CD4-positive, alpha-beta memory T cell (primary cell): ENCODE measurements around the gene CNOT6. TPM values are rescaled to one million over a fixed set of nuclear protein-coding genes. Genes with fewer than 3 reads are reported as not detected.

Source experiments
- CTCF ChIA-PET: fragments of 350-600 bp; sonication (Branson Sonifier 250); formaldehyde crosslinking; loops from one replicate; lab custom pipeline; 2021; ENCODE audit warnings: inconsistent platforms; ENCODE audit not compliant: partially characterized antibody; lab: Charles Lee
- POLR2A ChIA-PET: fragments of 350-600 bp; sonication (Branson Sonifier 250); formaldehyde crosslinking; loops from one replicate; lab custom pipeline; 2021; ENCODE audit not compliant: partially characterized antibody; lab: Charles Lee
- DNase-seq, 5 donors: peaks; one replicate each; pipeline versions ENCODE4 v3.0.0 to v3.0.0-alpha.2; 2020 to 2022; ENCODE audit warnings: mixed read lengths in 1 of 5
- H3K27ac ChIP-seq: one replicate; pipeline ENCODE4 v1.7.0; 2013; ENCODE audit warnings: low read depth, low read length
- H3K27me3 ChIP-seq: 2 replicates; pipeline ENCODE4 v1.7.0; 2013; ENCODE audit warnings: mild to moderate bottlenecking, low read length, moderate library complexity; ENCODE audit not compliant: insufficient read depth
- H3K36me3 ChIP-seq: 2 replicates; pipeline ENCODE4 v1.7.0; 2013; ENCODE audit warnings: mild to moderate bottlenecking, low read length, moderate library complexity; ENCODE audit not compliant: insufficient read depth
- H3K4me1 ChIP-seq: 2 replicates; pipeline ENCODE4 v1.7.0; 2013; ENCODE audit warnings: mild to moderate bottlenecking, low read length, moderate library complexity; ENCODE audit not compliant: insufficient read depth
- H3K4me3 ChIP-seq, 2 donors: one replicate each; pipeline ENCODE4 v1.7.0; 2013; ENCODE audit warnings: low read length in 2 of 2, mild to moderate bottlenecking in 1 of 2
- H3K9me3 ChIP-seq, 2 donors: one replicate each; pipeline ENCODE4 v1.7.0; 2013; ENCODE audit warnings: low read length in 2 of 2, control low read depth in 1 of 2; ENCODE audit not compliant: control insufficient read depth in 1 of 2
- H3K27ac Mint-ChIP-seq, 7 donors: one replicate each; pipeline ENCODE4 v1.8.0; 2020 to 2021; ENCODE audit warnings: mixed read lengths in 7 of 7, mild to moderate bottlenecking in 6 of 7, inconsistent platforms in 3 of 7, moderate library complexity in 3 of 7
- H3K27me3 Mint-ChIP-seq, 2 donors: one replicate each; pipeline ENCODE4 v1.8.0; 2020 to 2021; ENCODE audit warnings: mixed read lengths in 2 of 2
- H3K36me3 Mint-ChIP-seq, 2 donors: one replicate each; pipeline ENCODE4 v1.8.0; 2020 to 2021; ENCODE audit warnings: mixed read lengths in 2 of 2, inconsistent platforms in 1 of 2, mild to moderate bottlenecking in 1 of 2
- H3K4me1 Mint-ChIP-seq, 4 donors: one replicate each; pipeline ENCODE4 v1.8.0; 2020 to 2021; ENCODE audit warnings: mixed read lengths in 4 of 4, mild to moderate bottlenecking in 1 of 4
- H3K4me3 Mint-ChIP-seq, 8 donors: one replicate each; pipeline ENCODE4 v1.8.0; 2020 to 2021; ENCODE audit warnings: mixed read lengths in 8 of 8, mild to moderate bottlenecking in 7 of 8, moderate library complexity in 6 of 8, inconsistent platforms in 3 of 8
- H3K9me3 Mint-ChIP-seq, 8 donors: one replicate each; pipeline ENCODE4 v1.8.0; 2020 to 2021; ENCODE audit warnings: mixed read lengths in 8 of 8, mild to moderate bottlenecking in 5 of 8, inconsistent platforms in 3 of 8, moderate library complexity in 1 of 8
- intact Hi-C: fragments of 100-400 bp; cut with micrococcal nuclease; formaldehyde crosslinking; loops from one replicate; pipeline ENCODE4 v1.15.1; 2023
- polyA plus RNA-seq, 2 donors: library from polyadenylated mRNA; unstranded; fragments of 300-500 nt; fragmentation: Illumina TruSeq; gene quantifications; one replicate each; pipeline ENCODE4 v1.2.3, GENCODE V29; 2021
- total RNA-seq, 2 experiments: library from RNA; stranded (reverse); gene quantifications; one replicate each; pipeline ENCODE4 v1.2.3, GENCODE V29; 2021

CNOT6 gene
- total and polyA plus RNA-seq, 4 experiments from 2014 or later = 3.9 to 37.8 (median 19.6) TPM

GRCh38 chr5:180586204-180586603 is 92.0 kb downstream of the CNOT6 start:
- Mint-ChIP-seq H3K4me1 (peaks cover 0 to 7% (median 1%) of the 10 kb centered on the region in 4 donors), H3K36me3 (no peaks in the 10 kb centered on the region), H3K9me3 (peaks cover 0 to 6% (median 1%) of the 10 kb centered on the region in 8 donors), H3K4me3 (no peak overlapping the region), H3K27me3 (peaks cover 10 to 14% of the 10 kb centered on the region in 2 donors), H3K27ac (no peak overlapping the region)
- H3K4me3 ChIP-seq = no peak overlapping the region
- H3K36me3 ChIP-seq = no peaks in the 10 kb centered on the region
- no peak overlapping the region for H3K27ac ChIP-seq
- DNase-seq = no peak
- H3K9me3 ChIP-seq = no peaks in the 10 kb centered on the region
- POLR2A ChIA-PET = no interaction called here
- H3K4me1 ChIP-seq = no peaks in the 10 kb centered on the region
- intact Hi-C loops = no loop called here
- CTCF ChIA-PET = no interaction called here
- H3K27me3 ChIP-seq = no peaks in the 10 kb centered on the region

- ChIA-PET CTCF (no interaction called here), POLR2A (no interaction called here)
- Histone ChIP-seq H3K27me3 (no peaks in the 10 kb centered on the region), H3K9me3 (no peaks in the 10 kb centered on the region), H3K4me3 (no peak overlapping the region), H3K4me1 (no peaks in the 10 kb centered on the region), H3K36me3 (no peaks in the 10 kb centered on the region), H3K27ac (no peak overlapping the region)
- H3K4me3 Mint-ChIP-seq = no peak overlapping the region
- H3K27me3 Mint-ChIP-seq = peaks cover 10 to 14% of the 10 kb centered on the region in 2 donors
- H3K27ac Mint-ChIP-seq = no peak overlapping the region
- H3K9me3 Mint-ChIP-seq = peaks cover 0 to 6% (median 1%) of the 10 kb centered on the region in 8 donors
- H3K4me1 Mint-ChIP-seq = peaks cover 0 to 7% (median 1%) of the 10 kb centered on the region in 4 donors
- intact Hi-C loops = no loop called here
- H3K36me3 Mint-ChIP-seq = no peaks in the 10 kb centered on the region
- no peak for DNase-seq
Measured at GRCh38 chr5:180586870-180587269, 92.7 kb downstream of the CNOT6 start.

GRCh38 chr5:180589771-180590542 is 95.8 kb downstream of the CNOT6 start:
- no peaks in the 10 kb centered on the region for H3K36me3 ChIP-seq
- ChIA-PET CTCF (no interaction called here), POLR2A (no interaction called here)
- Mint-ChIP-seq H3K9me3 (peaks cover 0 to under 1% (median 0%) of the 10 kb centered on the region in 8 donors), H3K27ac (no peak overlapping the region), H3K27me3 (peaks cover 23 to 24% of the 10 kb centered on the region in 2 donors), H3K4me3 (peak overlapping the region in 6 of 8 donors; percentile 10 to 69 (median 52)), H3K4me1 (peaks cover 2 to 14% (median 6%) of the 10 kb centered on the region in 4 donors), H3K36me3 (no peaks in the 10 kb centered on the region)
- DNase-seq = no peak
- no peak overlapping the region for H3K27ac ChIP-seq
- H3K9me3 ChIP-seq = no peaks in the 10 kb centered on the region
- H3K4me3 ChIP-seq = no peak overlapping the region
- intact Hi-C loops = no loop called here
- peaks cover 6% of the 10 kb centered on the region for H3K27me3 ChIP-seq
- H3K4me1 ChIP-seq = no peaks in the 10 kb centered on the region

- CTCF ChIA-PET = no interaction called here
- Mint-ChIP-seq H3K27ac (no peak overlapping the region), H3K9me3 (no peaks in the 10 kb centered on the region), H3K36me3 (no peaks in the 10 kb centered on the region), H3K4me1 (peaks cover 2 to 14% (median 6%) of the 10 kb centered on the region in 4 donors), H3K27me3 (peaks cover 23 to 24% of the 10 kb centered on the region in 2 donors), H3K4me3 (peak overlapping the region in 1 of 8 donors; percentile 11)
- no peak overlapping the region for H3K4me3 ChIP-seq
- DNase-seq = no peak
- POLR2A ChIA-PET = no interaction called here
- H3K36me3 ChIP-seq = no peaks in the 10 kb centered on the region
- peaks cover 6% of the 10 kb centered on the region for H3K27me3 ChIP-seq
- intact Hi-C loops = no loop called here
- H3K4me1 ChIP-seq = no peaks in the 10 kb centered on the region
- H3K27ac ChIP-seq = no peak overlapping the region
- no peaks in the 10 kb centered on the region for H3K9me3 ChIP-seq
Measured at GRCh38 chr5:180590543-180591310, 96.5 kb downstream of the CNOT6 start.

- ChIA-PET CTCF (no interaction called here), POLR2A (no interaction called here)
- no peaks in the 10 kb centered on the region for H3K36me3 Mint-ChIP-seq
- Histone ChIP-seq H3K9me3 (no peaks in the 10 kb centered on the region), H3K4me1 (no peaks in the 10 kb centered on the region), H3K27ac (no peak within 1 kb of the TSS), H3K4me3 (no peak within 1 kb of the TSS), H3K27me3 (peaks cover 6% of the 10 kb centered on the region), H3K36me3 (no peaks in the 10 kb centered on the region)
- peak within 1 kb of the TSS in 6 of 8 donors; percentile 11 to 66 (median 30) for H3K4me3 Mint-ChIP-seq
- no peaks in the 10 kb centered on the region for H3K9me3 Mint-ChIP-seq
- H3K27me3 Mint-ChIP-seq = peaks cover 23 to 24% of the 10 kb centered on the region in 2 donors
- peaks cover 2 to 14% (median 6%) of the 10 kb centered on the region in 4 donors for H3K4me1 Mint-ChIP-seq
- intact Hi-C loops = no loop called here
- no peak within 1 kb of the TSS for H3K27ac Mint-ChIP-seq
- DNase-seq = no peak
Measured at GRCh38 chr5:180591311-180591887, 97.2 kb downstream of the CNOT6 start, which contains the start of gene SCGB3A1. Gene SCGB3A1 (minus strand): TSS chr5:180591499. CDS start chr5:180591462, 37 bp downstream.

- H3K27ac Mint-ChIP-seq = no peak overlapping the region
- CTCF ChIA-PET = no interaction called here
Measured at GRCh38 chr5:180592176-180592575, 98.0 kb downstream of the CNOT6 start.

More at GRCh38 chr5:180592176-180592575, 98.0 kb downstream of the CNOT6 start:
- no peaks in the 10 kb centered on the region for H3K9me3 ChIP-seq
- no peaks in the 10 kb centered on the region for H3K9me3 Mint-ChIP-seq
- no peaks in the 10 kb centered on the region for H3K36me3 ChIP-seq
- no peak for DNase-seq
- peak overlapping the region in 5 of 8 donors; percentile 17 to 66 (median 39) for H3K4me3 Mint-ChIP-seq
- POLR2A ChIA-PET = no interaction called here
- no peak overlapping the region for H3K27ac ChIP-seq
- H3K27me3 ChIP-seq = peaks cover 6% of the 10 kb centered on the region
- H3K27me3 Mint-ChIP-seq = peaks cover 20 to 24% of the 10 kb centered on the region in 2 donors
- no peaks in the 10 kb centered on the region for H3K36me3 Mint-ChIP-seq
- intact Hi-C loops = no loop called here
- H3K4me1 ChIP-seq = no peaks in the 10 kb centered on the region
- no peak overlapping the region for H3K4me3 ChIP-seq
- peaks cover 2 to 14% (median 6%) of the 10 kb centered on the region in 4 donors for H3K4me1 Mint-ChIP-seq
